ENCODE results near the gene ADCY9.

DNA sequence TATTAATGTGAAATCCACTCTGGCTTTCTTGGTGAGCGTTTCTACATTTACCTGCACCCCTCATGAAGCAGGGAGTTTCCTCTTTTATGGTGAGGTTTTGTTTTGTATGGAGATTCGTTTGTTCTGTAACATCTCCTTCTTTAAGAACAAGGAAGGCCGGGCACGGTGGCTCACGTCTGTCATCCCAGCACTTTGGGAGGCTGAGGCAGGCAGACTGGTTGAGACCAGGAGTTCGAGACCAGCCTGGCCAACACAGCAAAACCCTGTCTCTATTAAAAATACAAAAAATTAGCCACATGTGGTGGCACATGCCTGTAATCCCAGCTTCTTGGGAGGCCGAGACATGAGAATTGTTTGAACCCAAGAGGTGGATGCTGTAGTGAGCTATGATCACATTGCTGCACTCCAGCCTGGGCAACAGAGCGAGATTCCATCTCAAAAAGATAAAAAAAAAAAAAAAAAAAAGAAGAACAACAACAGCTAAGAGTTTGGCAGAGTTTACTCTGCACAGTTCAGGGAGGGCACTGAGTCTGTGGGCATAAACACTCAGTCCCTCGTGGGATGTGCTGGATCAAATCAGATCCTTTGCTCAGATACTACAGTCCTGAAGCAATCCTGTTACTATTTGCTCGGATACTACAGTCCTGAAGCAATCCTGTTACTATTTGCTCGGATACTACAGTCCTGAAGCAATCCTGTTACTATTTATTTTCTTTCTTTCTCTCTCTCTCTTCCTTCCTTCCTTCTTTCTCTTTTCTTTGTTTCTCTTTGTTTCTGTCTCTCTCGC, 28.9 kb downstream of the ADCY9 start:
- no peak for TF ChIP-seq POLR2AphosphoS5 (IDR thresholded peaks at IDR 0.05)
- TF ChIP-seq, protein P1, sequence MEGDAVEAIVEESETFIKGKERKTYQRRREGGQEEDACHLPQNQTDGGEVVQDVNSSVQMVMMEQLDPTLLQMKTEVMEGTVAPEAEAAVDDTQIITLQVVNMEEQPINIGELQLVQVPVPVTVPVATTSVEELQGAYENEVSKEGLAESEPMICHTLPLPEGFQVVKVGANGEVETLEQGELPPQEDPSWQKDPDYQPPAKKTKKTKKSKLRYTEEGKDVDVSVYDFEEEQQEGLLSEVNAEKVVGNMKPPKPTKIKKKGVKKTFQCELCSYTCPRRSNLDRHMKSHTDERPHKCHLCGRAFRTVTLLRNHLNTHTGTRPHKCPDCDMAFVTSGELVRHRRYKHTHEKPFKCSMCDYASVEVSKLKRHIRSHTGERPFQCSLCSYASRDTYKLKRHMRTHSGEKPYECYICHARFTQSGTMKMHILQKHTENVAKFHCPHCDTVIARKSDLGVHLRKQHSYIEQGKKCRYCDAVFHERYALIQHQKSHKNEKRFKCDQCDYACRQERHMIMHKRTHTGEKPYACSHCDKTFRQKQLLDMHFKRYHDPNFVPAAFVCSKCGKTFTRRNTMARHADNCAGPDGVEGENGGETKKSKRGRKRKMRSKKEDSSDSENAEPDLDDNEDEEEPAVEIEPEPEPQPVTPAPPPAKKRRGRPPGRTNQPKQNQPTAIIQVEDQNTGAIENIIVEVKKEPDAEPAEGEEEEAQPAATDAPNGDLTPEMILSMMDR (IDR thresholded peaks at IDR 0.05): no peak
